ENCODE data around the gene CHKA. TPM values are rescaled to one million over a fixed set of nuclear protein-coding genes. Genes with fewer than 3 reads are reported as not detected.

CHKA gene
- total and polyA plus RNA-seq, 2 donors (not counting 3 experiments of a cell fraction or from before 2014, with no cell fraction given), result 21.4 to 25.1 TPM

GRCh38 chr11:68142441-68143309 lies 21.5 kb upstream of the CHKA start:
- FAIRE-seq, result no peak
- intact Hi-C loops (cut with micrococcal nuclease), result no loop called here
- TF ChIP-seq POLR2AphosphoS5 (IDR thresholded peaks at IDR 0.05; ENCODE audit: insufficient read depth, low read depth, low read length) (no peak), EZH2 (IDR thresholded peaks at IDR 0.05; ENCODE audit: borderline replicate concordance, low read depth, low read length, severe bottlenecking) (no peak), GATA2 (IDR thresholded peaks at IDR 0.05; ENCODE audit: insufficient read depth, insufficient read length, low read depth, low read length) (no peak), CTCF (IDR thresholded peaks at IDR 0.05; ENCODE audit: extremely low read depth in 1 of 2, insufficient read depth in 1 of 2, low read depth in 1 of 2, low read length in 2 of 2) (no peak), JUN (IDR thresholded peaks at IDR 0.05; ENCODE audit: borderline replicate concordance, insufficient read depth, insufficient read length, low read depth) (no peak), MAX (IDR thresholded peaks at IDR 0.05; ENCODE audit: insufficient read depth, insufficient read length) (no peak), MYC (IDR thresholded peaks at IDR 0.05; ENCODE audit: low read depth, low read length) (no peak), FOS (IDR thresholded peaks at IDR 0.05; ENCODE audit: borderline replicate concordance, insufficient read depth, low read length) (no peak), POLR2A (IDR thresholded peaks at IDR 0.05; ENCODE audit: low read depth, low read length) (no peak)
- Histone ChIP-seq H3K27ac (ENCODE audit: insufficient read depth, low read depth, low read length) (no peak overlapping the region), H3K27me3 (ENCODE audit: control insufficient read depth in 2 of 2, insufficient read depth in 2 of 2, low read length in 2 of 2) (no peaks in the 10 kb centered on the region), H3K79me2 (ENCODE audit: control insufficient read depth, insufficient read depth, low read length) (no peaks in the 10 kb centered on the region), H3K36me3 (ENCODE audit: control insufficient read depth in 2 of 2, extremely low read depth in 1 of 2, insufficient read depth in 2 of 2, low read length in 2 of 2) (no peaks in the 10 kb centered on the region), H3K9me1 (replicated peaks; ENCODE audit: control insufficient read depth, extremely low read depth, insufficient read depth, low read length) (no peaks in the 10 kb centered on the region), H3K4me3 (replicated peaks in 1 of 3; ENCODE audit: insufficient read depth in 1 of 3, low read depth in 1 of 3, low read length in 3 of 3) (no peak overlapping the region), H2AFZ (ENCODE audit: low read depth, low read length) (no peak overlapping the region), H3K9me3 (replicated peaks; ENCODE audit: control insufficient read depth, insufficient read depth, low read length) (no peaks in the 10 kb centered on the region), H3K4me1 (ENCODE audit: control insufficient read depth, extremely low read depth, insufficient read depth, low read length) (peaks cover 10% of the 10 kb centered on the region), H3K9ac (replicated peaks; ENCODE audit: extremely low read depth, insufficient read depth, low read length) (no peak overlapping the region), H3K4me2 (ENCODE audit: insufficient read depth, low read length) (no peak overlapping the region), H4K20me1 (replicated peaks; ENCODE audit: control insufficient read depth, extremely low read depth, insufficient read depth, low read length) (no peaks in the 10 kb centered on the region)
- no peak for DNase-seq (ENCODE audit: low read depth, low spot score)
- no TSS peak for BruUV-seq (replicated peaks)
- CTCF ChIA-PET, result interaction anchor here (1.2 to 1.3 kb wide), 2 partner anchors 14 to 17 kb away, joined by 3 read pairs; no protein-coding TSS in a partner anchor
- POLR2A ChIA-PET, result no interaction called here
- dilution Hi-C loops (cut with MboI; ENCODE audit: extremely low pct_ligation_motif_present, low sequenced_read_pairs), result no loop called here

Measured in endothelial cell of umbilical vein (primary cell).